VCaP (cell line): ENCODE measurements around the gene FKBP7.

Experiments used
- H3K27ac ChIP-seq: fragments of 450-650 bp; 2 replicates; pipeline ENCODE4 v1.5.1; 2017
- CTCF ChIP-seq: fragments of 450-650 bp; conservative IDR thresholded peaks from 2 replicates; pipeline ENCODE4 v1.5.1; 2017; ENCODE audit warnings: mild to moderate bottlenecking, moderate library complexity

Gene FKBP7

GRCh38 chr2:178517496-178517895, 39.1 kb upstream of the FKBP7 start:
- TF ChIP-seq CTCF = no peak
- H3K27ac ChIP-seq = no peak overlapping the region

GRCh38 chr2:178514664-178515063, 36.3 kb upstream of the FKBP7 start:
- H3K27ac ChIP-seq = no peak overlapping the region
- TF ChIP-seq CTCF = no peak

GRCh38 chr2:178513876-178514275, 35.5 kb upstream of the FKBP7 start:
- no peak for TF ChIP-seq CTCF
- no peak overlapping the region for H3K27ac ChIP-seq

- TF ChIP-seq CTCF = no peak
Observed at GRCh38 chr2:178512484-178512883, 34.1 kb upstream of the FKBP7 start.

GRCh38 chr2:178510384-178510783, 32.0 kb upstream of the FKBP7 start:
- no peak overlapping the region for H3K27ac ChIP-seq
- no peak for TF ChIP-seq CTCF

More at GRCh38 chr2:178512484-178512883, 34.1 kb upstream of the FKBP7 start:
- no peak overlapping the region for H3K27ac ChIP-seq

GRCh38 chr2:178508646-178509045, 30.2 kb upstream of the FKBP7 start:
- no peak for TF ChIP-seq CTCF
- no peak overlapping the region for H3K27ac ChIP-seq

GRCh38 chr2:178506949-178507348, 28.5 kb upstream of the FKBP7 start:
- TF ChIP-seq CTCF = no peak
- no peak overlapping the region for H3K27ac ChIP-seq

GRCh38 chr2:178506524-178506923, 28.1 kb upstream of the FKBP7 start:
- TF ChIP-seq CTCF = no peak

More at GRCh38 chr2:178506524-178506923, 28.1 kb upstream of the FKBP7 start:
- H3K27ac ChIP-seq = no peak overlapping the region
